Hematopoietic multipotent progenitor cell treated with erythropoietin and hydrocortisone succinate and interleukin-3 and kit ligand, for 4 days (in vitro differentiated cells): Measurements from ENCODE around the gene HLA-DMA.
A peak's percentile ranks its signal among the peaks of the same experiment; 100 is the strongest.

Experiments
- DNase-seq: peaks from one replicate; pipeline ENCODE4 v3.0.0-alpha.2; 2015

The HLA-DMA gene

GRCh38 chr6:32920715-32921114 is 32.2 kb downstream of the HLA-DMA start:
- peak; percentile 21 for DNase-seq

DNA sequence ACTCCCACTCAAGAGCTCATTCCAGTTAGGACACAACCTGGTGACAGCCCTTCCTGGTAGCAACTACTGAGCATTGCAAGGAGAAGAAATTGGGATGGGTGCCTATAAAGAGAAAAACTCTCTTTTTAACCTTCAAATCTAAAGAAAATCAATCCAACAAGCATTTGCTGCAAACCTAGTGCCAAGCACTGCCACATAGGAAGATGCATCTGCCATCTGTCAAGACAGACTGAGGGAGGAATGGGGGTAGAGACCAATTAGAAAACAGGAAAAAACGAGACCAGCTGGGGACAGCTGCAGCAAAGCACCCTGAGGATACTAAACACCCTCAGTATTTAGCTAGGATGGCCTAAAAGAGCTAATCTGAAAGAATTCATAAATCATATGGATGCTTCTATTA is 39.9 kb downstream of the HLA-DMA start:
- no peak for DNase-seq

DNA sequence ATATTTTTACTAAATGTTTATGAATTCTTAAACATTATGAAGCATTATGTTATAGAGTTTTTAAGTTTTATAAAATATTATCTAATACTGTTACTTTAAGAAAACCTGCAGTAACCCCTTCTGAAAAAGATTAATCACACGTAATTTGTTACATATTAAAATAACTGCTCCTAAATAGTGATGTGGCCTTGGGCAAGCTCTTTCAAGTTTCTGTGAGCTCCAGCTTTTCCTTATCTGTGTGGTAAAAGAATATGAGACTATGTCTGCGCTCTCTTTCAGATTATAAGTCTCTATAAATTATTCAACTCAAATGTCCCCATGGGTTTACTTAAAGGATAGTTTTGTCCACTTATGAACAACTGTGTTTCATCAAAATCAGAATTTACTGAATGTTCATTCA is 44.0 kb downstream of the HLA-DMA start:
- no peak for DNase-seq

DNA sequence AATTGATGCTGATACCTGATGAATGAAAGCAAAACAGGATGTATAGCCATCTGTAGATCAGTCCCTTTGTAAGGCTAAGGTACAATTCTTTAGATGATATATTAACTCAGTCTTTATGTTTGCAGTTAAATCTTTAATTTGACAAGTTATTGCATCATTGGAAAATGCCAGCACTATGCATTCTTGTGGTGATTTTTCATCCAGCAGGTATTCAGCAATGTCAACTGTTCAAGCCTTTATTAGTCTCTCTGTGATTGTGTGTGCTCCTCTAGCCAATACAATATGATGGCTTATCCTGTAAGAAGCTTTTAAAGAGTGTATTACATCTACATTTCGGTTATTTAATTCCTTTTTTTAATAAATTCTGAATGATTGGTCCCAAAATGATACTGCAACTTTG is 46.4 kb downstream of the HLA-DMA start:
- DNase-seq, result no peak

GRCh38 chr6:32905078-32905477 is 47.8 kb downstream of the HLA-DMA start:
- no peak for DNase-seq

DNA sequence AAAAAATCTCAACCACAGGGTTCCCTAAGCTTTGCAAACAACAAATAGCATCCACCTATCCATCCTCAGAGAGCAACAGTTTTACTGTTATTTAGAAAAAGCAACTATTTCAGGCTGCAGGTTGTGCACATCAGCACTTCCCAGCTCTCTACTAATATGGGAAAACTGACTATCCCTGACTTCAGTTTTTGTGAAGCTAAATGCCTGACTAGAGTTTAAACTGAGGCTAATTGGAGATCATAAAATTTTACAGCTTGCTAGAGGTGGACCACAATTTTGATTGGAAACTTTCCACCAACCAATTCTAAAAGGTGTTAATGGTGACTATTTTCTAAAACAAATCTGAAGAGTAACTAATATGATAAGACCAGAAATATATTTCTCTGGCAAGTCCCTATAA is 48.9 kb downstream of the HLA-DMA start:
- DNase-seq, result no peak
